Uterus (tissue), 2 donors: ENCODE results near the gene MT1A.

ENCODE experiments used
- CTCF ChIP-seq, 4 experiments: fragments of 200-600 bp in 2 of 4; fragments of 450-650 bp in 2 of 4; sonication (generic) in 2 of 4; IDR thresholded peaks; one replicate each; pipeline ENCODE4 v1.5.1; 2016 to 2019; ENCODE audit warnings: antibody characterized with exemption in 4 of 4, mild to moderate bottlenecking in 2 of 4, moderate library complexity in 1 of 4
- POLR2A ChIP-seq, 2 donors: fragments of 450-650 bp; IDR thresholded peaks; one replicate each; pipeline ENCODE4 v1.6.1; 2016; ENCODE audit warnings: antibody characterized with exemption in 2 of 2, mild to moderate bottlenecking in 1 of 2, moderate library complexity in 1 of 2

- TF ChIP-seq CTCF (IDR thresholded peaks at IDR 0.05) = no peak
- no peak for TF ChIP-seq POLR2A (IDR thresholded peaks at IDR 0.05)
Measured at GRCh38 chr16:56641166-56641565, 2.7 kb downstream of the MT1A start.
